HEK293 (cell line): ENCODE measurements around the gene GAL3ST3.

ENCODE experiments used
- CTCF ChIP-seq: fragments of 450-650 bp; formaldehyde crosslinking; IDR thresholded peaks from 2 replicates; pipeline ENCODE4 v1.5.1; 2016; ENCODE audit warnings: missing biosample characterization, missing genetic modification characterization
- GFI1B ChIP-seq: fragments of 450-650 bp; formaldehyde crosslinking; IDR thresholded peaks from 2 replicates; pipeline ENCODE4 v1.5.1; 2016; ENCODE audit warnings: missing biosample characterization, missing genetic modification characterization
- INSM2 ChIP-seq: fragments of 450-650 bp; formaldehyde crosslinking; IDR thresholded peaks from 2 replicates; pipeline ENCODE4 v1.5.1; 2016; ENCODE audit warnings: missing biosample characterization, missing genetic modification characterization
- ZBTB1 ChIP-seq: fragments of 450-650 bp; formaldehyde crosslinking; IDR thresholded peaks from 2 replicates; pipeline ENCODE4 v1.5.1; 2016; ENCODE audit warnings: missing biosample characterization, missing genetic modification characterization
- ZNF175 ChIP-seq: fragments of 450-650 bp; formaldehyde crosslinking; IDR thresholded peaks from 2 replicates; pipeline ENCODE4 v1.5.1; 2016; ENCODE audit warnings: missing biosample characterization, missing genetic modification characterization
- ZNF202 ChIP-seq: fragments of 450-650 bp; formaldehyde crosslinking; IDR thresholded peaks from 2 replicates; pipeline ENCODE4 v1.5.1; 2016; ENCODE audit warnings: missing biosample characterization, missing genetic modification characterization, borderline replicate concordance
- ZNF274 ChIP-seq, 2 experiments: fragments of 200-500 bp in 1 of 2; fragments of 450-650 bp in 1 of 2; sonication (Bioruptor generic) in 1 of 2; formaldehyde crosslinking in 1 of 2; IDR thresholded peaks; 2 replicates each; pipeline versions ENCODE4 v1.5.1 to v1.6.1; 2014 to 2016; ENCODE audit warnings: borderline replicate concordance in 1 of 2, inconsistent platforms in 1 of 2, low read length in 1 of 2, missing biosample characterization in 1 of 2, missing genetic modification characterization in 1 of 2
- ZNF366 ChIP-seq: fragments of 450-650 bp; formaldehyde crosslinking; conservative IDR thresholded peaks from 2 replicates; pipeline ENCODE4 v1.5.1; 2016; ENCODE audit warnings: missing biosample characterization, missing genetic modification characterization
- ZNF473 ChIP-seq: fragments of 450-650 bp; formaldehyde crosslinking; IDR thresholded peaks from 2 replicates; pipeline ENCODE4 v1.5.1; 2017; ENCODE audit warnings: missing biosample characterization, missing genetic modification characterization
- ZNF677 ChIP-seq: fragments of 450-650 bp; IDR thresholded peaks from 2 replicates; pipeline ENCODE4 v1.5.0; 2018; ENCODE audit warnings: missing biosample characterization, mild to moderate bottlenecking, missing genetic modification characterization, moderate library complexity
- ZNF785 ChIP-seq: fragments of 450-650 bp; formaldehyde crosslinking; IDR thresholded peaks from 2 replicates; pipeline ENCODE4 v1.5.1; 2016; ENCODE audit warnings: missing biosample characterization, missing genetic modification characterization
- ZSCAN18 ChIP-seq: fragments of 450-650 bp; formaldehyde crosslinking; IDR thresholded peaks from 2 replicates; pipeline ENCODE4 v1.5.1; 2016; ENCODE audit warnings: missing biosample characterization, missing genetic modification characterization
- TF ChIP-seq, protein P1 (sequence below): fragments of 450-650 bp; IDR thresholded peaks from 2 replicates; pipeline ENCODE4 v1.5.1; 2018; ENCODE audit warnings: missing biosample characterization, mild to moderate bottlenecking, missing genetic modification characterization
- TF ChIP-seq, protein P2 (sequence below): fragments of 450-650 bp; formaldehyde crosslinking; IDR thresholded peaks from 2 replicates; pipeline ENCODE4 v1.5.1; 2016; ENCODE audit warnings: missing biosample characterization, missing genetic modification characterization

GRCh38 chr11:66020212-66020611 lies 28.7 kb downstream of the GAL3ST3 start:
- TF ChIP-seq CTCF (tag by site-specific recombination) = no peak
- TF ChIP-seq GFI1B (tag by site-specific recombination) = no peak
- TF ChIP-seq ZNF202 = no peak
- TF ChIP-seq ZNF366 (tag by site-specific recombination) = no peak
- TF ChIP-seq ZNF473 (tag by site-specific recombination) = no peak
- no peak for TF ChIP-seq ZNF677 (tag by site-specific recombination)
- no peak for TF ChIP-seq ZNF785
- no peak for TF ChIP-seq ZBTB1 (tag by site-specific recombination)
- TF ChIP-seq, protein P1, sequence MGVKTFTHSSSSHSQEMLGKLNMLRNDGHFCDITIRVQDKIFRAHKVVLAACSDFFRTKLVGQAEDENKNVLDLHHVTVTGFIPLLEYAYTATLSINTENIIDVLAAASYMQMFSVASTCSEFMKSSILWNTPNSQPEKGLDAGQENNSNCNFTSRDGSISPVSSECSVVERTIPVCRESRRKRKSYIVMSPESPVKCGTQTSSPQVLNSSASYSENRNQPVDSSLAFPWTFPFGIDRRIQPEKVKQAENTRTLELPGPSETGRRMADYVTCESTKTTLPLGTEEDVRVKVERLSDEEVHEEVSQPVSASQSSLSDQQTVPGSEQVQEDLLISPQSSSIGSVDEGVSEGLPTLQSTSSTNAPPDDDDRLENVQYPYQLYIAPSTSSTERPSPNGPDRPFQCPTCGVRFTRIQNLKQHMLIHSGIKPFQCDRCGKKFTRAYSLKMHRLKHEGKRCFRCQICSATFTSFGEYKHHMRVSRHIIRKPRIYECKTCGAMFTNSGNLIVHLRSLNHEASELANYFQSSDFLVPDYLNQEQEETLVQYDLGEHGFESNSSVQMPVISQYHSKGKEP (tag by site-specific recombination) = no peak
- TF ChIP-seq ZNF175 (tag by site-specific recombination) = no peak
- no peak for TF ChIP-seq INSM2 (tag by site-specific recombination)
- TF ChIP-seq, protein P2, sequence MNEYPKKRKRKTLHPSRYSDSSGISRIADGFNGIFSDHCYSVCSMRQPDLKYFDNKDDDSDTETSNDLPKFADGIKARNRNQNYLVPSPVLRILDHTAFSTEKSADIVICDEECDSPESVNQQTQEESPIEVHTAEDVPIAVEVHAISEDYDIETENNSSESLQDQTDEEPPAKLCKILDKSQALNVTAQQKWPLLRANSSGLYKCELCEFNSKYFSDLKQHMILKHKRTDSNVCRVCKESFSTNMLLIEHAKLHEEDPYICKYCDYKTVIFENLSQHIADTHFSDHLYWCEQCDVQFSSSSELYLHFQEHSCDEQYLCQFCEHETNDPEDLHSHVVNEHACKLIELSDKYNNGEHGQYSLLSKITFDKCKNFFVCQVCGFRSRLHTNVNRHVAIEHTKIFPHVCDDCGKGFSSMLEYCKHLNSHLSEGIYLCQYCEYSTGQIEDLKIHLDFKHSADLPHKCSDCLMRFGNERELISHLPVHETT (tag by site-specific recombination) = no peak
- TF ChIP-seq ZNF274 (IDR thresholded peaks at IDR 0.05; ENCODE audit: low read length) = no peak
- no peak for TF ChIP-seq ZNF274 (tag by site-specific recombination; IDR thresholded peaks at IDR 0.05; ENCODE audit: borderline replicate concordance)
- TF ChIP-seq ZSCAN18 (tag by site-specific recombination) = no peak
